Anterior cingulate cortex (tissue), 58 donors: ENCODE results near the gene COG1.

Experiments
- DNase-seq, 58 donors: peaks; one replicate each; lab custom pipeline; 2025; lab: John Stamatoyannopoulos, UW

The COG1 gene

GRCh38 chr17:73226556-73227172 lies 33.8 kb downstream of the COG1 start:
- DNase-seq = no peak

- DNase-seq = no peak
These were observed 34.5 kb downstream of the COG1 start for GRCh38 chr17:73227379-73227778.

- no peak for DNase-seq
These were observed 35.1 kb downstream of the COG1 start for GRCh38 chr17:73227944-73228343.

- peak in 16 of 58 donors; percentile 1 to 48 (median 20) for DNase-seq
These were observed 35.9 kb downstream of the COG1 start for GRCh38 chr17:73228748-73229236.

GRCh38 chr17:73230088-73230487 lies 37.2 kb downstream of the COG1 start:
- no peak for DNase-seq

- DNase-seq = peak in 6 of 58 donors; percentile 22 to 49 (median 40)
These were observed 38.5 kb downstream of the COG1 start for GRCh38 chr17:73231395-73231794.

- DNase-seq = peak; percentile 69 to 98 (median 95)
These were observed 39.2 kb downstream of the COG1 start for GRCh38 chr17:73231841-73232586.

- DNase-seq = peak in 14 of 58 donors; percentile 26 to 79 (median 42)
These were observed 39.9 kb downstream of the COG1 start for GRCh38 chr17:73232587-73233373.

GRCh38 chr17:73234736-73235135 lies 41.9 kb downstream of the COG1 start:
- no peak for DNase-seq

- no peak for DNase-seq
These were observed 44.9 kb downstream of the COG1 start for GRCh38 chr17:73237714-73238113.

GRCh38 chr17:73240561-73240960 lies 47.7 kb downstream of the COG1 start:
- no peak for DNase-seq

- no peak for DNase-seq
These were observed 54.9 kb downstream of the COG1 start for GRCh38 chr17:73247726-73248125.

- no peak for DNase-seq
These were observed 55.7 kb downstream of the COG1 start for GRCh38 chr17:73248532-73248931.

GRCh38 chr17:73249700-73250099 lies 56.8 kb downstream of the COG1 start:
- no peak for DNase-seq

GRCh38 chr17:73250851-73251640 lies 58.2 kb downstream of the COG1 start:
- DNase-seq = no peak

- DNase-seq = no peak
These were observed 59.0 kb downstream of the COG1 start for GRCh38 chr17:73251871-73252270.

GRCh38 chr17:73255671-73256181 lies 62.9 kb downstream of the COG1 start:
- DNase-seq = peak in 46 of 58 donors; percentile 4 to 76 (median 36)

- DNase-seq = no peak
These were observed 63.4 kb downstream of the COG1 start for GRCh38 chr17:73256220-73256619.

GRCh38 chr17:73257516-73257915 lies 64.7 kb downstream of the COG1 start:
- DNase-seq = no peak
